ENCODE measurements around the gene MTIF3.

GRCh38 chr13:27482983-27483382, 32.6 kb upstream of the MTIF3 start:
- no peak for TF ChIP-seq CTCF (IDR thresholded peaks at IDR 0.05)
- TF ChIP-seq POLR2A (IDR thresholded peaks at IDR 0.05): no peak
- TF ChIP-seq POLR2AphosphoS5 (IDR thresholded peaks at IDR 0.05): no peak
